Peyer's patch (tissue), 4 donors: ENCODE data around the gene TEKT5. TPM values are rescaled to one million over a fixed set of nuclear protein-coding genes. Genes with fewer than 3 reads are reported as not detected.
A peak's percentile ranks its signal among the peaks of the same experiment; 100 is the strongest.

Source experiments
- DNase-seq, 3 donors: peaks; one replicate each; pipeline ENCODE4 v3.0.0-alpha.2; 2017 to 2019
- H3K27ac ChIP-seq, 4 donors: fragments of 200-600 bp; sonication (generic); one replicate each; pipeline ENCODE4 v1.5.1; 2016 to 2019
- H3K27me3 ChIP-seq, 2 donors: fragments of 200-600 bp; sonication (generic); one replicate each; pipeline ENCODE4 v1.5.1; 2019
- H3K36me3 ChIP-seq, 3 donors: fragments of 200-600 bp; sonication (generic); one replicate each; pipeline ENCODE4 v1.5.1; 2016 to 2019
- H3K4me1 ChIP-seq, 4 donors: fragments of 200-600 bp; sonication (generic); one replicate each; pipeline ENCODE4 v1.5.1; 2016 to 2019
- H3K4me3 ChIP-seq, 4 donors: fragments of 200-600 bp; sonication (generic); 1 replicate in 3 of 4; 2 replicates in 1 of 4; pipeline ENCODE4 v1.5.1; 2016 to 2019; ENCODE audit warnings: mild to moderate bottlenecking in 1 of 4
- H3K9me3 ChIP-seq, 4 donors: fragments of 200-600 bp; sonication (generic); one replicate each; pipeline ENCODE4 v1.5.1; 2016 to 2019; ENCODE audit warnings: mild to moderate bottlenecking in 1 of 4
- CTCF ChIP-seq, 6 experiments: fragments of 450-650 bp in 4 of 6; fragments of 200-600 bp in 2 of 6; sonication (generic) in 1 of 6; IDR thresholded peaks; one replicate each; pipeline ENCODE4 v1.5.1; 2017 to 2019; ENCODE audit warnings: antibody characterized with exemption in 6 of 6, mild to moderate bottlenecking in 3 of 6, moderate library complexity in 1 of 6
- POLR2A ChIP-seq, 2 donors: fragments of 450-650 bp; IDR thresholded peaks; one replicate each; pipeline ENCODE4 v1.5.1; 2017; ENCODE audit warnings: antibody characterized with exemption in 2 of 2, mild to moderate bottlenecking in 2 of 2, moderate library complexity in 2 of 2
- total RNA-seq, 4 donors: library from RNA; depleted of rRNA; stranded (reverse); fragments of >200 nt; gene quantifications; one replicate each; pipeline ENCODE4 v1.1.0, GENCODE V29; 2016

Gene TEKT5
- total RNA-seq, 4 donors from 2014 or later = 2.0 TPM; not detected in 3

- no peak for DNase-seq
- Histone ChIP-seq H3K27me3 (no peaks in the 10 kb centered on the region), H3K27ac (peak overlapping the region in 1 of 4 donors; percentile 10), H3K36me3 (no peaks in the 10 kb centered on the region), H3K9me3 (no peaks in the 10 kb centered on the region), H3K4me1 (no peaks in the 10 kb centered on the region), H3K4me3 (no peak overlapping the region)
- TF ChIP-seq POLR2A (IDR thresholded peaks at IDR 0.05) = no peak
- TF ChIP-seq CTCF (IDR thresholded peaks at IDR 0.05) = no peak
Observed at GRCh38 chr16:10609402-10609774, 85.3 kb downstream of the TEKT5 start.

GRCh38 chr16:10608687-10609401 lies 85.9 kb downstream of the TEKT5 start:
- H3K4me3 ChIP-seq = no peak overlapping the region
- no peaks in the 10 kb centered on the region for H3K4me1 ChIP-seq
- H3K36me3 ChIP-seq = no peaks in the 10 kb centered on the region
- H3K9me3 ChIP-seq = no peaks in the 10 kb centered on the region
- no peaks in the 10 kb centered on the region for H3K27me3 ChIP-seq
- DNase-seq = no peak
- peak overlapping the region in 1 of 4 donors; percentile 10 for H3K27ac ChIP-seq
- no peak for TF ChIP-seq CTCF (IDR thresholded peaks at IDR 0.05)
- no peak for TF ChIP-seq POLR2A (IDR thresholded peaks at IDR 0.05)

- TF ChIP-seq CTCF (IDR thresholded peaks at IDR 0.05) (no peak), POLR2A (IDR thresholded peaks at IDR 0.05) (no peak)
- no peak overlapping the region for H3K4me3 ChIP-seq
- H3K4me1 ChIP-seq = peaks cover 0 to under 1% (median 0%) of the 10 kb centered on the region in 4 donors
- DNase-seq = no peak
- H3K36me3 ChIP-seq = no peaks in the 10 kb centered on the region
- H3K9me3 ChIP-seq = no peaks in the 10 kb centered on the region
- H3K27me3 ChIP-seq = no peaks in the 10 kb centered on the region
- no peak overlapping the region for H3K27ac ChIP-seq
Observed at GRCh38 chr16:10607157-10607556, 87.6 kb downstream of the TEKT5 start.

GRCh38 chr16:10606607-10607006 lies 88.1 kb downstream of the TEKT5 start:
- TF ChIP-seq CTCF (IDR thresholded peaks at IDR 0.05) = no peak
- TF ChIP-seq POLR2A (IDR thresholded peaks at IDR 0.05) = no peak

GRCh38 chr16:10605636-10606035 lies 89.1 kb downstream of the TEKT5 start:
- H3K27me3 ChIP-seq = no peaks in the 10 kb centered on the region
- H3K4me3 ChIP-seq = no peak overlapping the region
- no peak for DNase-seq
- H3K27ac ChIP-seq = no peak overlapping the region
- H3K4me1 ChIP-seq = peaks cover 0 to 11% (median 0%) of the 10 kb centered on the region in 4 donors
- TF ChIP-seq POLR2A (IDR thresholded peaks at IDR 0.05) (no peak), CTCF (IDR thresholded peaks at IDR 0.05) (no peak)
- no peaks in the 10 kb centered on the region for H3K36me3 ChIP-seq
- H3K9me3 ChIP-seq = no peaks in the 10 kb centered on the region

More at GRCh38 chr16:10606607-10607006, 88.1 kb downstream of the TEKT5 start:
- no peaks in the 10 kb centered on the region for H3K9me3 ChIP-seq
- no peaks in the 10 kb centered on the region for H3K27me3 ChIP-seq
- peaks cover 0 to 6% (median 0%) of the 10 kb centered on the region in 4 donors for H3K4me1 ChIP-seq
- H3K36me3 ChIP-seq = no peaks in the 10 kb centered on the region
- H3K27ac ChIP-seq = no peak overlapping the region
- no peak for DNase-seq
- no peak overlapping the region for H3K4me3 ChIP-seq
